Peyer's patch (tissue), 4 donors: Measurements from ENCODE around the gene ZNF747. TPM values are rescaled to one million over a fixed set of nuclear protein-coding genes. Genes with fewer than 3 reads are reported as not detected.

Source experiments
- DNase-seq, 3 donors: peaks; one replicate each; pipeline ENCODE4 v3.0.0-alpha.2; 2017 to 2019
- H3K27ac ChIP-seq, 4 donors: fragments of 200-600 bp; sonication (generic); one replicate each; pipeline ENCODE4 v1.5.1; 2016 to 2019
- H3K27me3 ChIP-seq, 2 donors: fragments of 200-600 bp; sonication (generic); one replicate each; pipeline ENCODE4 v1.5.1; 2019
- H3K36me3 ChIP-seq, 3 donors: fragments of 200-600 bp; sonication (generic); one replicate each; pipeline ENCODE4 v1.5.1; 2016 to 2019
- H3K4me1 ChIP-seq, 4 donors: fragments of 200-600 bp; sonication (generic); one replicate each; pipeline ENCODE4 v1.5.1; 2016 to 2019
- H3K4me3 ChIP-seq, 4 donors: fragments of 200-600 bp; sonication (generic); 1 replicate in 3 of 4; 2 replicates in 1 of 4; pipeline ENCODE4 v1.5.1; 2016 to 2019; ENCODE audit warnings: mild to moderate bottlenecking in 1 of 4
- H3K9me3 ChIP-seq, 4 donors: fragments of 200-600 bp; sonication (generic); one replicate each; pipeline ENCODE4 v1.5.1; 2016 to 2019; ENCODE audit warnings: mild to moderate bottlenecking in 1 of 4
- CTCF ChIP-seq, 6 experiments: fragments of 450-650 bp in 4 of 6; fragments of 200-600 bp in 2 of 6; sonication (generic) in 1 of 6; IDR thresholded peaks; one replicate each; pipeline ENCODE4 v1.5.1; 2017 to 2019; ENCODE audit warnings: antibody characterized with exemption in 6 of 6, mild to moderate bottlenecking in 3 of 6, moderate library complexity in 1 of 6
- POLR2A ChIP-seq, 2 donors: fragments of 450-650 bp; IDR thresholded peaks; one replicate each; pipeline ENCODE4 v1.5.1; 2017; ENCODE audit warnings: antibody characterized with exemption in 2 of 2, mild to moderate bottlenecking in 2 of 2, moderate library complexity in 2 of 2
- small RNA-seq, 2 donors: library from RNA; depleted of rRNA; stranded (forward); fragments of <200 nt; gene quantifications; one replicate each; pipeline ENCODE3, GENCODE V24; 2016
- total RNA-seq, 4 donors: library from RNA; depleted of rRNA; stranded (reverse); fragments of >200 nt; gene quantifications; one replicate each; pipeline ENCODE4 v1.1.0, GENCODE V29; 2016

Gene ZNF747
- total RNA-seq, 4 donors from 2014 or later: 12.4 to 22.8 (median 19.1) TPM

GRCh38 chr16:30482366-30482765 is 52.3 kb downstream of the ZNF747 start:
- Histone ChIP-seq H3K9me3 (no peaks in the 10 kb centered on the region), H3K4me1 (no peaks in the 10 kb centered on the region), H3K36me3 (no peaks in the 10 kb centered on the region), H3K27ac (no peak overlapping the region), H3K4me3 (no peak overlapping the region), H3K27me3 (no peaks in the 10 kb centered on the region)
- no peak for DNase-seq
- TF ChIP-seq POLR2A (IDR thresholded peaks at IDR 0.05) (no peak), CTCF (IDR thresholded peaks at IDR 0.05) (peak in 3 of 6 experiments; percentile 15 to 41 (median 34))

GRCh38 chr16:30481381-30481780 is 53.3 kb downstream of the ZNF747 start:
- no peak for DNase-seq
- no peak overlapping the region for H3K4me3 ChIP-seq
- no peaks in the 10 kb centered on the region for H3K9me3 ChIP-seq
- H3K36me3 ChIP-seq: no peaks in the 10 kb centered on the region
- H3K27ac ChIP-seq: no peak overlapping the region
- no peak for TF ChIP-seq POLR2A (IDR thresholded peaks at IDR 0.05)
- TF ChIP-seq CTCF (IDR thresholded peaks at IDR 0.05): no peak
- no peaks in the 10 kb centered on the region for H3K4me1 ChIP-seq
- H3K27me3 ChIP-seq: no peaks in the 10 kb centered on the region

Small RNAs within 50 kb of the gene (small RNA-seq; reads per million reads assigned to genes)
- gene MIR4518: 0 reads per million in 2 donors
- gene RNU7-61P: 0 reads per million in 2 donors

Other genes starting within 250 kb of the ZNF747 start
- gene CD2BP2, start 179.6 kb downstream of the ZNF747 start, total RNA-seq: 10 to 100 TPM; 32.2 to 39.9 (median 35.3) TPM
- 10 to 100 TPM; 37.1 to 58.2 (median 48.9) TPM for gene TBC1D10B, start 164.4 kb downstream of the ZNF747 start, total RNA-seq
- gene MYL11, start 160.1 kb downstream of the ZNF747 start, total RNA-seq: not detected
- gene SEPTIN1, start 152.3 kb downstream of the ZNF747 start, total RNA-seq: 10 to 100 TPM in 2 of 4 donors, 1 to 10 TPM in 2; 7.2 to 65.2 (median 9.8) TPM
- 1 to 10 TPM; 4.2 to 9.7 (median 7.1) TPM for gene ZNF48, start 139.4 kb downstream of the ZNF747 start, total RNA-seq
- gene ZNF771, start 127.3 kb downstream of the ZNF747 start, total RNA-seq: 10 to 100 TPM in 2 of 4 donors, 1 to 10 TPM in 2; 5.4 to 15.7 (median 8.5) TPM
- gene DCTPP1, start 104.8 kb downstream of the ZNF747 start, total RNA-seq: 10 to 100 TPM; 20.7 to 33.3 (median 27.6) TPM
- 100 to 1,000 TPM in 2 of 4 donors, 10 to 100 TPM in 2; 47.9 to 130 (median 106) TPM for gene SEPHS2, start 89.0 kb downstream of the ZNF747 start, total RNA-seq
- gene ITGAL, start 62.1 kb downstream of the ZNF747 start, total RNA-seq: 10 to 100 TPM in 3 of 4 donors, 1 to 10 TPM in 1; 4.3 to 52.0 (median 13.0) TPM
- gene ZNF768, start 8.3 kb downstream of the ZNF747 start, total RNA-seq: 10 to 100 TPM; 19.8 to 64.8 (median 54.1) TPM
- gene ZNF764, start 23.5 kb upstream of the ZNF747 start, total RNA-seq: 10 to 100 TPM in 3 of 4 donors, 1 to 10 TPM in 1; 5.8 to 22.5 (median 19.8) TPM
- gene ZNF688, start 36.9 kb upstream of the ZNF747 start, total RNA-seq: 10 to 100 TPM; 38.6 to 53.3 (median 41.1) TPM
- gene ZNF785, start 50.8 kb upstream of the ZNF747 start, total RNA-seq: 10 to 100 TPM; 13.7 to 55.0 (median 29.3) TPM
- 10 to 100 TPM in 2 of 4 donors, 1 to 10 TPM in 2; 7.5 to 12.5 (median 9.9) TPM for gene ZNF689, start 75.5 kb upstream of the ZNF747 start, total RNA-seq
- 100 to 1,000 TPM in 1 of 4 donors, 10 to 100 TPM in 3; 45.5 to 107 (median 65.0) TPM for gene PRR14, start 116.1 kb upstream of the ZNF747 start, total RNA-seq
- 100 to 1,000 TPM in 1 of 4 donors, 10 to 100 TPM in 3; 51.2 to 167 (median 72.2) TPM for gene FBRS, start 123.6 kb upstream of the ZNF747 start, total RNA-seq
- 100 to 1,000 TPM in 1 of 4 donors, 10 to 100 TPM in 3; 50.4 to 109 (median 81.8) TPM for gene SRCAP, start 164.3 kb upstream of the ZNF747 start, total RNA-seq
- 10 to 100 TPM; 38.9 to 94.1 (median 57.7) TPM for gene PHKG2, start 213.6 kb upstream of the ZNF747 start, total RNA-seq
- 10 to 100 TPM in 1 of 4 donors, 1 to 10 TPM in 3; 2.9 to 17.3 (median 4.2) TPM for gene CFAP119, start 227.2 kb upstream of the ZNF747 start, total RNA-seq
- gene RNF40, start 227.5 kb upstream of the ZNF747 start, total RNA-seq: 100 to 1,000 TPM in 1 of 4 donors, 10 to 100 TPM in 3; 45.0 to 115 (median 73.0) TPM